RWPE2 (cell line): ENCODE measurements around the gene LACRT.
A peak's percentile ranks its signal among the peaks of the same experiment; 100 is the strongest.

Experiments
- ATAC-seq: fragments of 200-7000 bp; cut with Tn5 transposase; 3 replicates; pipeline ENCODE4 v1.9.1; 2021; ENCODE audit warnings: low read depth
- DNase-seq: peaks from one replicate; pipeline ENCODE4 v3.0.0-alpha.2; 2020; ENCODE audit warnings: low spot score
- H3K27ac ChIP-seq: fragments of 450-650 bp; 2 replicates; pipeline ENCODE4 v1.5.1; 2017; ENCODE audit warnings: mild to moderate bottlenecking; ENCODE audit not compliant: poor library complexity, severe bottlenecking
- H3K27me3 ChIP-seq: fragments of 250-450 bp; sonication (Bioruptor Pico); 2 replicates; pipeline ENCODE4 v1.5.1; 2021; ENCODE audit warnings: mild to moderate bottlenecking, moderate library complexity; ENCODE audit not compliant: insufficient read depth, poor library complexity, severe bottlenecking
- H3K36me3 ChIP-seq: fragments of 250-450 bp; sonication (Bioruptor Pico); 2 replicates; pipeline ENCODE4 v1.5.1; 2020; ENCODE audit warnings: low read depth, mild to moderate bottlenecking, moderate library complexity
- H3K4me1 ChIP-seq: fragments of 250-450 bp; sonication (Bioruptor Pico); 2 replicates; pipeline ENCODE4 v1.5.1; 2021; ENCODE audit warnings: mild to moderate bottlenecking, moderate library complexity; ENCODE audit not compliant: insufficient read depth, poor library complexity, severe bottlenecking
- H3K4me3 ChIP-seq: fragments of 250-450 bp; sonication (Bioruptor Pico); 2 replicates; pipeline ENCODE4 v1.5.1; 2021; ENCODE audit warnings: mild to moderate bottlenecking, moderate library complexity; ENCODE audit not compliant: severe bottlenecking
- H3K9me3 ChIP-seq: fragments of 250-450 bp; sonication (Bioruptor Pico); 2 replicates; pipeline ENCODE4 v1.5.1; 2021; ENCODE audit warnings: mild to moderate bottlenecking, moderate library complexity; ENCODE audit not compliant: severe bottlenecking
- TF ChIP-seq, protein P1 (sequence below): fragments of 450-650 bp; IDR thresholded peaks from one replicate; pipeline ENCODE4 v1.5.1; 2017; ENCODE audit warnings: mild to moderate bottlenecking, moderate library complexity; ENCODE audit not compliant: poor library complexity, severe bottlenecking

Gene LACRT

DNA sequence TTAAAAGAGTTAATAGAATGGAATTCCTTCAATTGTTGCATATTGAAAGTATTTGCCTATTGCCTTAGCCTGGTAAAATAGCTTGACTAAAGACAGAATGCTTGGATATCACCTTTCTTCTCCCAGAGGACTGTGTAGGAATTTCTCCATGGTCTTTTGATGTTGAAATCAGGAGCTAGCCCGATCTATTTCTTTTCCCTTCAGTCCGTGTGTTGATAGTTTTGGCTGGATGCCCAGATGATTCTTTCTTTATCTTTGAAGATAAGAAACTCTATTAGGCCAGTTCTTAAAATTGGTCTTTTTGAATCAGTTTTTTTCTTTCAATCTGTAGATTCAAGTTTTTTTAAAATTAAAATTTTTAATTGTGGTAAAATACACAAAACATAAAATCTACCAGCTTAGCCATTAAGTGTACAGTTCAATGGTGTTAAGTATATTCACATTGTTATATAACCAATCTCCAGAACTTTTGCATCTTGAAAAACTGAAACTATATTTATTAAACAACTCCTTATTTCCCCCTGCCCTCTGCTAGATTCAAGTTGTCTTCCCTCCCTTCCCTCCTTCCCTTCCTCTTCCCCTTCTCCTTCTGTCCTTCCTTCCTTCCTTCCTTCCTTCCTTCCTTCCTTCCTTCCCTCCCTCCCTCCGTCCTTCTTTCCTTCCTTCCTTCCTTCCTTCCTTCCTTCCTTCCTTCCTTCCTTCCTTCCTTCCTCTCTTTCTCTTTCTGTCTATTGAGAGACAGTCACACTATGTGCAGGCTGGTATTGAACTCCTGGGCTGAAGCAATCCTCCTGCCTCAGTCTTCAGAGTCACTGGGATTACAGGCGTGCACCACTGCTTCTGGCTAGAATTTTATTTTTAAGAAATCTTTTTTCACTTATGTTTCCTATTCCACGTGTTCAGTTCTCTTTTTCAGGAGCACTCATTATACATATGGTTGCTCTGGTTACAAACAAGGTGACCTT lies 10.1 kb downstream of the LACRT start:
- no peak overlapping the region for H3K27ac ChIP-seq

DNA sequence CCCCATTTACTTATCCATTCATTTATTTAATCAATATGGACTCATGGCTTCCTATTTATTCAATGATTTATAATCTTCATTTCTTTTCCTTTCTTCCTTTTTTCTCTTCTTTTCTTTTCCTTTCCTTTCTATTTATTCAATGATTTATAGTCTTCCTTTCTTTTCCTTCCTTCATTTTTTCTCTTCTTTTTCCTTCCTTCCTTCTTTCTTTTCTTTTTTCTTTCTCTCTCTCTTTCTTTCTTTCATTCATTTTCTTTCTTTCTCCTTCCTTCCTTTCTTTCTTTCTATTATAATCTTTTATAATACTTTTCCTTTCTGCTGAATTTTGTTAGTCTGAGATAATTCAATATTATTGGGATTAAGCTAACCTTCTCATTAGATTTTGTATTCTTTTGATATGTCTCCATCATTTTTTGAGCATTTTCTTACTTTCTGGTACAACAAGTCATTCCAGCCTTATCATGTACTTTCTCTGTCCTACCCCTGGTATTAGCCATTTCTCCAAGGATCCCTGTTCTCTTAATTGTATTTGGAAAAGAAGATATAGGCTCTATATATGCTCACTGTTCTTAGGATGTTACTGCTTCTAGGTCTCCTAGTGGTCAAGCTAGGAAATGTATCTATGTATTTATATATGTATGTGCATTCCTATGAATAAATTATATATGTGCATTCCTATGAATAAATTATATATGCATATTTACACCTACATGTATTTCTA lies 12.1 kb downstream of the LACRT start:
- DNase-seq (no peak), ATAC-seq (peak; percentile 64; the same call in 2 of the 3 replicates)
- Histone ChIP-seq H3K27me3 (peaks cover 15% of the 10 kb centered on the region), H3K9me3 (no peaks in the 10 kb centered on the region), H3K27ac (no peak overlapping the region), H3K4me3 (no peak overlapping the region), H3K4me1 (no peaks in the 10 kb centered on the region), H3K36me3 (no peaks in the 10 kb centered on the region)
- TF ChIP-seq, protein P1, sequence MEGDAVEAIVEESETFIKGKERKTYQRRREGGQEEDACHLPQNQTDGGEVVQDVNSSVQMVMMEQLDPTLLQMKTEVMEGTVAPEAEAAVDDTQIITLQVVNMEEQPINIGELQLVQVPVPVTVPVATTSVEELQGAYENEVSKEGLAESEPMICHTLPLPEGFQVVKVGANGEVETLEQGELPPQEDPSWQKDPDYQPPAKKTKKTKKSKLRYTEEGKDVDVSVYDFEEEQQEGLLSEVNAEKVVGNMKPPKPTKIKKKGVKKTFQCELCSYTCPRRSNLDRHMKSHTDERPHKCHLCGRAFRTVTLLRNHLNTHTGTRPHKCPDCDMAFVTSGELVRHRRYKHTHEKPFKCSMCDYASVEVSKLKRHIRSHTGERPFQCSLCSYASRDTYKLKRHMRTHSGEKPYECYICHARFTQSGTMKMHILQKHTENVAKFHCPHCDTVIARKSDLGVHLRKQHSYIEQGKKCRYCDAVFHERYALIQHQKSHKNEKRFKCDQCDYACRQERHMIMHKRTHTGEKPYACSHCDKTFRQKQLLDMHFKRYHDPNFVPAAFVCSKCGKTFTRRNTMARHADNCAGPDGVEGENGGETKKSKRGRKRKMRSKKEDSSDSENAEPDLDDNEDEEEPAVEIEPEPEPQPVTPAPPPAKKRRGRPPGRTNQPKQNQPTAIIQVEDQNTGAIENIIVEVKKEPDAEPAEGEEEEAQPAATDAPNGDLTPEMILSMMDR = peak; percentile 45

More for the DNA sequence above, 10.1 kb downstream of the LACRT start:
- TF ChIP-seq, protein P1 = no peak
- Histone ChIP-seq H3K4me3 (no peak overlapping the region), H3K27me3 (peaks cover 8% of the 10 kb centered on the region), H3K4me1 (no peaks in the 10 kb centered on the region), H3K9me3 (peaks cover 2% of the 10 kb centered on the region), H3K36me3 (no peaks in the 10 kb centered on the region)
- no peak for DNase-seq
- no peak for ATAC-seq

DNA sequence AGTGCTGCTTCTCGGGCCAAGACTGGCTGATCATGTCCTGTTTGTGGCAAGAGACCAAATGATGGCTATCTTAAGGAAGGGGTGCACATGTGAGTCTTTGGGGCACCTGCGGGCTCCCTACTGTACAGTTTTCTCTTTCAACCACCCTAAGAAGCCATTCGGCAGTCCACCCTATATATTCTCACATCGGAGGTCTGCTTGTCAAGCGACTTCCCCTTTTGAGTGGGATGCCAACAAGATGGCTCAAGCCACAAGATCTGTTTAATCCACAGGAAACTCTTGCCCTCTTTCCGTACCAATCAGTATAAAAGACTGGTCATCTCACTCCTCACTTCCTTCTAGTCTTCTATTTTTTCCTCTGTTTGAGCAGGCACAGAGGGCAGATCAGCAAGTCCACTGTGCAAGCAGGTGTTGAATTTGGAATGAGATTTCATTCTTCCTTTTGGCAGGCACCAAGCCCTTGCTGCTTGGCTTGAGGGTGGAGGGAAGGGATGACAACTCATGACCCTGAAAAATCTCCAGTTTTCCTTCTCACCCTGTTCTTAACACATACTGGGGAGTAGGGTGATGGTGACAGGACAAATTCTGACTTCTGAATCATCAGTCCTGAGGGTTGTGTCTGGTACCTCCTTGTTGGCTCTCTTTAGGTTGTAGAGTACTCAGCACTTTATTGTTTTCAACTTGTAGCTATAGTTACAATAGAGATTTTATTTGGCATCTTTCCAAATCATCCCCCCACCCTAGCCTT lies 17.6 kb downstream of the LACRT start:
- TF ChIP-seq, protein P1 = no peak
- H3K27ac ChIP-seq = no peak overlapping the region
- H3K9me3 ChIP-seq = no peaks in the 10 kb centered on the region
- H3K36me3 ChIP-seq = no peaks in the 10 kb centered on the region
- no peak for DNase-seq
- peaks cover 15% of the 10 kb centered on the region for H3K27me3 ChIP-seq
- no peak for ATAC-seq
- no peak overlapping the region for H3K4me3 ChIP-seq
- H3K4me1 ChIP-seq = no peaks in the 10 kb centered on the region

DNA sequence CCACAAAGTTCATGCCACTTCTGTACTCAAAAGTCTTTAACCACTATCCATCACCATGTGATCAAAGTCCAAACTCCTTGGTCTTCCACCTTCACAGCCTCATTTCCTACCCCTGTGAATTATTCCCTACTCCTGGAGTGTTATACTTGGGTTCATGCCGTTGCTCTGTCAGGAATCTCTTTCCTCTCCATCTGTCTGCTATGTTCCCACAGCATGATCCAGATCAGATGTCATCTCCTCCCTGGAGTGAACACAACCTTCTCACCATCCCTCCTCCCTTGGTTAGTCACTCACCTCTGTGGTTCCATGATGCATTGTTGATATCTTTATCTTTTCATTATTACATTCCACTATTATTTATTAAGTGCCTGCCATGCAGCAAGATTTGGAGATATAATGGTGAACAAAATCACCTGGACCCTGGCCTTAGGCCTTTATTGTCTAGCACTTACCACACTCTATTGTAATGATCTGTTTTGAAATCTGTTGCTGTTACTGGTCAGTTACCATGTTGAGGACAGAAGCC lies 22.4 kb downstream of the LACRT start:
- Histone ChIP-seq H3K4me3 (no peak overlapping the region), H3K27ac (no peak overlapping the region), H3K9me3 (no peaks in the 10 kb centered on the region), H3K36me3 (no peaks in the 10 kb centered on the region), H3K4me1 (no peaks in the 10 kb centered on the region), H3K27me3 (peaks cover 8% of the 10 kb centered on the region)
- TF ChIP-seq, protein P1 = no peak
- no peak for DNase-seq
- no peak for ATAC-seq
